Esophagus muscularis mucosa (tissue), 4 donors: Measurements from ENCODE around the gene FTCD. TPM values are rescaled to one million over a fixed set of nuclear protein-coding genes. Genes with fewer than 3 reads are reported as not detected.
A peak's percentile ranks its signal among the peaks of the same experiment; 100 is the strongest.

Experiments
- DNase-seq: peaks from one replicate; pipeline ENCODE4 v3.0.0-alpha.2; 2017; ENCODE audit errors: extremely low spot score
- H3K27ac ChIP-seq, 4 donors: fragments of 200-600 bp; sonication (generic); replicated peaks in 1 of 4; 1 replicate in 3 of 4; 2 replicates in 1 of 4; pipeline ENCODE4 v1.5.1; 2016 to 2019; ENCODE audit warnings: mild to moderate bottlenecking in 1 of 4
- H3K27me3 ChIP-seq, 4 donors: fragments of 200-600 bp; sonication (generic); one replicate each; pipeline versions ENCODE4 v1.5.1 to v1.6.0; 2016 to 2019
- H3K36me3 ChIP-seq, 4 donors: fragments of 200-600 bp; sonication (generic); one replicate each; pipeline ENCODE4 v1.5.1; 2016 to 2019
- H3K4me1 ChIP-seq, 4 donors: fragments of 200-600 bp; sonication (generic); one replicate each; pipeline ENCODE4 v1.5.1; 2016 to 2019
- H3K4me3 ChIP-seq, 4 donors: fragments of 200-600 bp; sonication (generic); 1 replicate in 2 of 4; 2 replicates in 2 of 4; pipeline ENCODE4 v1.5.1; 2016 to 2019; ENCODE audit warnings: mild to moderate bottlenecking in 4 of 4, moderate library complexity in 1 of 4
- H3K9me3 ChIP-seq, 4 donors: fragments of 200-600 bp; sonication (generic); 1 replicate in 3 of 4; 2 replicates in 1 of 4; pipeline ENCODE4 v1.5.1; 2016 to 2019
- EP300 ChIP-seq: sonication (generic); formaldehyde crosslinking; IDR thresholded peaks from one replicate; pipeline ENCODE4 v1.6.1; 2017; ENCODE audit warnings: antibody characterized with exemption
- POLR2A ChIP-seq: fragments of 450-650 bp; IDR thresholded peaks from one replicate; pipeline ENCODE4 v1.6.1; 2017; ENCODE audit warnings: antibody characterized with exemption, moderate library complexity, mild to moderate bottlenecking, low read depth
- POLR2AphosphoS5 ChIP-seq, 2 donors: sonication (generic); formaldehyde crosslinking; IDR thresholded peaks; one replicate each; pipeline ENCODE4 v1.6.1; 2017; ENCODE audit warnings: antibody characterized with exemption in 2 of 2
- WGBS: methylation state at CpG from one replicate; pipeline ENCODE4 v1.1.5; 2018; 5-methylcytosine and 5-hydroxymethylcytosine counted together
- intact Hi-C: fragments of 100-400 bp; cut with DNase I; formaldehyde crosslinking; loops from one replicate; pipeline ENCODE4 v1.15.1; 2023
- total RNA-seq, 4 donors: library from RNA; depleted of rRNA; stranded (reverse); fragments of >200 nt; gene quantifications; one replicate each; pipeline versions ENCODE4 v1.1.0 to v1.2.1, GENCODE V29; 2016
- TF ChIP-seq, protein P1 (sequence below), 3 experiments: fragments of 200-600 bp in 2 of 3; fragments of 450-650 bp in 1 of 3; sonication (generic) in 2 of 3; IDR thresholded peaks; one replicate each; pipeline ENCODE4 v1.5.1; 2017 to 2019; ENCODE audit warnings: antibody characterized with exemption in 3 of 3, mild to moderate bottlenecking in 2 of 3, moderate library complexity in 1 of 3

The FTCD gene
- total RNA-seq, 4 donors from 2014 or later = 0.26 to 2.5 (median 1.2) TPM; not detected in 1

DNA sequence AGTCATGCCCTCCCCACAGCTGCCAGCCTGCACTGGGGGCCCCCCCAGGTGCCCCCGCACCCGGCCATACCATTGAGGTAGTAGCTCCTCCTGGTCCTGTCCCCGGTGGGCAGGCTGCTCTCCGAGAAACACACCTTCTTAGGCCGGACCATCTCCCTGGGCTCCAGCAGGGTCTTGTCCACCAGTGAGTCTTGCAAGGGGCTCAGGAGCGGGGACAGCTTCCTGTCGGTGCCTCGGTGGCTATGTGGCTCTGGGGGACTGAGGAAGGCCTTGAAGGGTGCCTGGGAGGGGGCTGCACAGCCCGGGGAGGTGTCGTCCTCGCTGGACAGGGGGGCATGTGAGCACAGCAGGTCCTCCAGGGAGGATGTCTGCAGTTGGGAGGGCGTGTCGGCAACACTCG is 12.9 kb upstream of the FTCD start:
- Histone ChIP-seq H3K27ac (no peak overlapping the region), H3K4me3 (no peak overlapping the region), H3K36me3 (peaks cover 0 to 7% (median 0%) of the 10 kb centered on the region in 4 donors), H3K27me3 (peaks cover 0 to 39% (median 0%) of the 10 kb centered on the region in 4 donors), H3K9me3 (no peaks in the 10 kb centered on the region), H3K4me1 (no peaks in the 10 kb centered on the region)
- WGBS = 88% methylated on average over 14 of the region's 14 CpGs
- intact Hi-C loops = no loop called here
- DNase-seq = no peak
- no peak for TF ChIP-seq EP300
- TF ChIP-seq, protein P1, sequence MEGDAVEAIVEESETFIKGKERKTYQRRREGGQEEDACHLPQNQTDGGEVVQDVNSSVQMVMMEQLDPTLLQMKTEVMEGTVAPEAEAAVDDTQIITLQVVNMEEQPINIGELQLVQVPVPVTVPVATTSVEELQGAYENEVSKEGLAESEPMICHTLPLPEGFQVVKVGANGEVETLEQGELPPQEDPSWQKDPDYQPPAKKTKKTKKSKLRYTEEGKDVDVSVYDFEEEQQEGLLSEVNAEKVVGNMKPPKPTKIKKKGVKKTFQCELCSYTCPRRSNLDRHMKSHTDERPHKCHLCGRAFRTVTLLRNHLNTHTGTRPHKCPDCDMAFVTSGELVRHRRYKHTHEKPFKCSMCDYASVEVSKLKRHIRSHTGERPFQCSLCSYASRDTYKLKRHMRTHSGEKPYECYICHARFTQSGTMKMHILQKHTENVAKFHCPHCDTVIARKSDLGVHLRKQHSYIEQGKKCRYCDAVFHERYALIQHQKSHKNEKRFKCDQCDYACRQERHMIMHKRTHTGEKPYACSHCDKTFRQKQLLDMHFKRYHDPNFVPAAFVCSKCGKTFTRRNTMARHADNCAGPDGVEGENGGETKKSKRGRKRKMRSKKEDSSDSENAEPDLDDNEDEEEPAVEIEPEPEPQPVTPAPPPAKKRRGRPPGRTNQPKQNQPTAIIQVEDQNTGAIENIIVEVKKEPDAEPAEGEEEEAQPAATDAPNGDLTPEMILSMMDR (IDR thresholded peaks at IDR 0.05) = no peak
- TF ChIP-seq POLR2AphosphoS5 (IDR thresholded peaks at IDR 0.05) = no peak
- no peak for TF ChIP-seq POLR2A

DNA sequence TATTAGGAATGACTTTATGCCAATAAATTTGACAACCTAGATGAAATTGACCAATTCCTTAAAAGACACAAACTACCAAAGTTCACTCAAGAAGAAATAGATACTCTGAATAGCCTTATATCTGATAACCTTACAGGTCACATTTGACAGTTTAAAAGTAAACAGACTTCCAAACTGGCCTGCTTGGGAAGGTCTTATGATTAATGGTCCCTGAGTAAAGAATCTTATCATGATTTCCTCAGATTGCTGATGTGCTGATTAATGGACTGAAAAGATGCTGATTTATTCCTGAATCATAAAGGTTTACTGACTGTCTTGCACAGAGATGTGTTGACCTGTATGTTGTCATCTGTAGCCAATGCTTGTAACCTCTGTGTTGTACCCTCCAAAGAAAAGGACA is 9.7 kb upstream of the FTCD start:
- Histone ChIP-seq H3K4me3 (no peak overlapping the region), H3K27me3 (peaks cover 0 to 47% (median 2%) of the 10 kb centered on the region in 4 donors), H3K27ac (no peak overlapping the region), H3K9me3 (no peaks in the 10 kb centered on the region), H3K36me3 (peaks cover 0 to 18% (median 0%) of the 10 kb centered on the region in 4 donors), H3K4me1 (peaks cover 0 to 14% (median 0%) of the 10 kb centered on the region in 4 donors)
- TF ChIP-seq POLR2AphosphoS5 (IDR thresholded peaks at IDR 0.05) = no peak
- TF ChIP-seq, protein P1 (IDR thresholded peaks at IDR 0.05) = no peak
- no peak for TF ChIP-seq POLR2A
- no peak for TF ChIP-seq EP300
- intact Hi-C loops = no loop called here
- no peak for DNase-seq

DNA sequence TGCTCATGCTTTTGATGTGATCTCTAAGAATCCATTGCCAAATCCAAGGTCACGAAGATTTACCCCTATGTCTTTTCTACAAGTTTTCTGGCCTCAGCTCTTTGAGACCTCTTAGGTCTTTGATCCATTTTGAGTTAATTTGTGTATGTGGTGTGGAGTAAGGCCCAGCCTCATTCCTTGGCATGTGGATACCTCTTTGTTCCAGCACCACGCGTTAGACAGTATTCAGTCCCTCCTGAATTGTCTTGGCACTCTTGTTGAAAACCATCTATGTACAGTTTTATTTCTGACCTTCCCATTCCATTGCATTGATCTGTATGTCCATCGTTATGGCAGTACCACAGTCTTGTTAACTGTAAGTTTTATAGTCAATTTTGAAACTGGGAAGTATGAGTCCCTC is 8.0 kb upstream of the FTCD start:
- Histone ChIP-seq H3K4me3 (no peak overlapping the region), H3K27me3 (peaks cover 0 to 47% (median 2%) of the 10 kb centered on the region in 4 donors), H3K27ac (no peak overlapping the region), H3K4me1 (peaks cover 0 to 14% (median 0%) of the 10 kb centered on the region in 4 donors), H3K9me3 (no peaks in the 10 kb centered on the region), H3K36me3 (peaks cover 0 to 22% (median 0%) of the 10 kb centered on the region in 4 donors)
- 85% methylated on average over 4 of the region's 4 CpGs for WGBS
- intact Hi-C loops = no loop called here
- TF ChIP-seq POLR2AphosphoS5 (IDR thresholded peaks at IDR 0.05) = no peak
- no peak for TF ChIP-seq POLR2A
- TF ChIP-seq EP300 = no peak
- TF ChIP-seq, protein P1 (IDR thresholded peaks at IDR 0.05) = no peak
- no peak for DNase-seq

DNA sequence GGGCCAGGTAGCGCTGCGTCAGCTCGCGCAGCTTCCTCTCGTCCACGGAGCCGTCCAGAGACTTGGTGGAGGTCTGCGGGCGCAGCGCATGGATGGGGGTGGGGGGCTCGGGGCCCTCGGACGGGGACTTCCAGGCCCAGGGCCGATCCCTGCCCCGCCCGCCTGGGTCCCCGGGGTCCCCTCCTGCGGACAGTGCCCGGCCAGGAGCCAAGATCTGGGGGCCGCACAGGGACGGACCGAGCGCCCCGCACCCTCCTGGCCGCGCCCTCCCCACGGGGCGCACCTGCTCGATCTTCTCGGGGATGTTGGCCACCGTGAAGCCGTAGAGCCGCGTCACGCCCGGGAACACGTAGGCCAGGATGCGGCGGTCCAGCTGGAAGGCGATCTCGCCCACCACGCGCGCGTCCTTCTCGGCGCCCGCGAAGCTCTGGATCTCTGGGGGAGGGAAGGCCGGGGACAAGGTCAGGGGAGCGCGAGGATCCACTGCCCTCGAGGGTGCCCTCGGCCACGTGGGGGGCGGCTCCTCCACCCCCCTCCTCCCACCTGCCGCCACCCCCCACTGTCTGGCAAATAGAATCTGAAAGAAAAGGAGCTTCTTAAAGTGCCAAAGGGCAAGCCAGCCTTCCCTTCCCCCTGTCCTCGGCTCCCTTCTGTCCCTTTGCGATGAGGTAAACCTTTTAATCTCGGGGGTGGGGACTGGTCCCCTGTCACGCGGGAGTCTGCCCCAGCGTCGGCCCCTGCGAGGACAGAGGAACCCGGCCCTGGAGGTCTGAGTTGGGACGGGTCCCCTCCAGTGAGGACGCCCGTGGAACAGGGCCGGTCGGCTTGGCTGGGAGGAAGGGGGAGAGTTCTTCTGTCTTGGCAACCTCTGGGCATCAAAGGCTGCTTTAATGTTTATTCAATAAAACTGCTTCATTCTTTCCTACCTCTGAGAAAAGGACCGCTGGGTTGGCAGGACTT is 6.5 kb upstream of the FTCD start:
- H3K27me3 ChIP-seq = peaks cover 0 to 47% (median 2%) of the 10 kb centered on the region in 4 donors
- DNase-seq = no peak
- no peaks in the 10 kb centered on the region for H3K9me3 ChIP-seq
- TF ChIP-seq, protein P1 (IDR thresholded peaks at IDR 0.05) = no peak
- no peak for TF ChIP-seq POLR2A
- TF ChIP-seq POLR2AphosphoS5 (IDR thresholded peaks at IDR 0.05) = no peak
- no peak for TF ChIP-seq EP300
- peaks cover 0 to 14% (median 0%) of the 10 kb centered on the region in 4 donors for H3K4me1 ChIP-seq
- H3K4me3 ChIP-seq = peak overlapping the region in 1 of 4 donors; percentile 22
- no peak overlapping the region for H3K27ac ChIP-seq
- 90% methylated on average over 72 of the region's 72 CpGs for WGBS
- intact Hi-C loops = no loop called here
- peaks cover 0 to 20% (median 0%) of the 10 kb centered on the region in 4 donors for H3K36me3 ChIP-seq
